HG03575 (cell line): Measurements from ENCODE around the gene VPS13C.

Experiments
- ATAC-seq: cut with Tn5 transposase; IDR thresholded peaks from one replicate; pipeline ENCODE4 v1.9.1; 2021; ENCODE audit not compliant: unreplicated experiment, insufficient number of reproducible peaks, low FRiP score; ENCODE audit errors: extremely low read depth

VPS13C gene

GRCh38 chr15:61989667-61990066, 70.6 kb downstream of the VPS13C start:
- no peak for ATAC-seq

- ATAC-seq: no peak
Measured at GRCh38 chr15:61987824-61988223, 72.4 kb downstream of the VPS13C start.

GRCh38 chr15:61983081-61983480, 77.2 kb downstream of the VPS13C start:
- ATAC-seq: no peak

DNA sequence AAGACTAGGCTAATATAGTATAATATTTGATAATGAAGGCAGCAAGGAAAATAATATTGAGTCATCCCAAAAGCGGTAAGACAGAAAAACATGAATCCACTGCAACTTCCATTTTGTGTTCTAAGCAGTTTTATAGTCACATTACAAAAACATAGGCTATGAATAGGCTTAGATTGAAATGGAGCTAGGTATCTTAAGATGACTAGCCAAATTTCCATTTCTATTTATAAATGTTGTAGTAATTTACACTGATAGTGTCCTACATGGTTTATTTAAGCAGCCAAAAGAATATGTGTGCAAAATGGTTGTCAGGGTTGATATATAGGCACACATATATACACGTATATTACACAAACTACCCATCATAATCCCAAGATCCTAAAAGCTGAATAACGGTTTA, 82.0 kb downstream of the VPS13C start:
- ATAC-seq: no peak

GRCh38 chr15:61974759-61975158, 85.5 kb downstream of the VPS13C start:
- no peak for ATAC-seq

DNA sequence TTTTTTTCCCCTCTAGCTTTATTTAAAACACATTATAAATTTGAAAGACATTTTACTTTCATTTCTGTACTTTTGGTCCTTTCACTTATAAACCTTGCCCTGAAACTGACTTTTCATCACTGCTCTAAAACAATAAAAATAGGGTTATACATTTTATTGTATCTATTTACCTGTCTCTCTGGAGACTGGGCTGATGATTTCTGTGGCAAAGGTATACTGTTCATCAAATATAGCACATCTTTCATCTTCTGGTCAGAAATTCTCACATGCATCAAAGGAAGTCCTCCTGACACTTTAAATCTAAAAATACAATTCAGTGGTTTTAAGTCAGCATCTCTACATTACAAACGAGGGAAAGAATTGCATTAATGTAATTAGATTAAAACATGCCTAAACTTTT, 86.1 kb downstream of the VPS13C start:
- no peak for ATAC-seq

GRCh38 chr15:61951949-61952348, 108.3 kb downstream of the VPS13C start:
- no peak for ATAC-seq

DNA sequence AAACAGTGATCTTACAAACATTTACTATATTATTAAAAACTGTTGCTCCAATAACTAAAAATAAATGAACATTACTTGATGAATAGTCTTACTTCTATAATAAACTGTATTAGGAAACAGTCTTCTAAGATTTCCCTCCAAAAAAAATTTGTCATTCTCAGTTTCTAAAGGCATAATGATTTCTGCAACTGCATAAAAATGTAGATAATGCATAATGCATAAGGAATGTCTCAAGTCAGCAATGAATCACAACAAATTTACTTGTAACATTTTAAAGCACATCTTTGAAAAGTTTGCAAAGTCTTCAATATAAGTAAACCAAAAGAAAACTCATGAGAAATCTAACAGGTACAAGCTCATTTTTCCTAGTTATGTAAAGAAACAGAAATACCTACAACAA, 113.5 kb downstream of the VPS13C start:
- ATAC-seq: no peak

- no peak for ATAC-seq
Measured at GRCh38 chr15:61943992-61944391, 116.3 kb downstream of the VPS13C start.

- ATAC-seq: no peak
Measured at GRCh38 chr15:61938249-61938648, 122.0 kb downstream of the VPS13C start.

GRCh38 chr15:61936528-61937195, 123.6 kb downstream of the VPS13C start:
- no peak for ATAC-seq

GRCh38 chr15:61935493-61935892, 124.8 kb downstream of the VPS13C start:
- no peak for ATAC-seq

DNA sequence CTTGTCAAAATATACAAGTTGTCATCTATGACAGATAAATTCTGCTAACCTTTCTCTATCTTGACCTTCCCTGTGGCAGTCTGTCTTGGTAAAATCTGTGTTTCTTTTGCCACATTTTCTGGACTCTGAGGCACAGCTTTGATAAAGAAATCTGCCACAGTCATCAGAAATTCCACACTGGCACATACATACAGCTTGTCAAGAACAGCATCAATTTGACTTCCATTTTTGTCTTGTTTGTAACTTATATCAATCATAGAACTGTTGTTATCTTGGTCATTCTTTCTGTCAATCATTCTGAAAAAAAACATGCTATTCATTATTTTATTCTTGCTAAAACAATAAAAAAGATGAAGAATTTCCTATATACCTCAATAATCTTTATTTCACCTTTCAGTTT, 130.8 kb downstream of the VPS13C start:
- no peak for ATAC-seq

GRCh38 chr15:61923173-61923572, 137.1 kb downstream of the VPS13C start:
- no peak for ATAC-seq

GRCh38 chr15:61921093-61921492, 139.2 kb downstream of the VPS13C start:
- ATAC-seq: no peak

GRCh38 chr15:61917457-61917856, 142.8 kb downstream of the VPS13C start:
- ATAC-seq: no peak

GRCh38 chr15:61916104-61916503, 144.1 kb downstream of the VPS13C start:
- ATAC-seq: no peak

DNA sequence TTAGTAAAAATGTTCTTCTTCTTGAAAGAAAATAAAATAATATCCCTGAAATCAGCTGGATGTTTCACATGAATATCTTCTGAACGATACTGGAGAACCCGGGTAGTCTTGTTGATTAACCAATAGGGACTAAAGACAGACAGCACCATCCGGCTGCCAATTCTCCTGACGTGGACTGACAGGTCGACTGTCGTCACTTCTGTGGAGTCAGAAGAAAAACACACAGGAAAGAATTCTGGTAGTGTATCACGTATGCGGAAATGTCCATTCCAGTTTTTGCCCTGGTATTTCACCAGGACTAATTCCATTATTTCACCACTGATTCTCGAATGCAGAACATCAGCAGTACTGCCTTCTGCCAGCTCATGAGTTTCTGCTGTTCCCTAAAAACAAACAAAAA, 144.6 kb downstream of the VPS13C start:
- no peak for ATAC-seq

- no peak for ATAC-seq
Measured at GRCh38 chr15:61910839-61911369, 149.3 kb downstream of the VPS13C start.

DNA sequence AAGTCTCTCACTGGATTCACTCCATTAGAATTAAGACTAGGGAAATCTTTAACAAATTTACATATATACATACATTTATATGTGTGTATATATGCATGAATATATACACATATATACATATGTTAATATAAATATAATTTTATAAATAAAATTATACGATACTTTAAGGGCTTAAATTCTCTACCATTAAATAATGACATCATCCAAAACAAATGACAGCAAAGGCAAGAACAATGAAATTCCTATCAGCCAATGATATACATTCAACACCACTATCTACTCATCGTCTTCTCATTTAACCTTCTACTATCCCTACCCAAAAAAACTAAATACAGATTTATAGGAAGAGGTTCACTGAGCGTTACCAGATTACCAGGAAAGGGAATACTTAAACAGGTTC, 152.0 kb downstream of the VPS13C start:
- ATAC-seq: no peak

DNA sequence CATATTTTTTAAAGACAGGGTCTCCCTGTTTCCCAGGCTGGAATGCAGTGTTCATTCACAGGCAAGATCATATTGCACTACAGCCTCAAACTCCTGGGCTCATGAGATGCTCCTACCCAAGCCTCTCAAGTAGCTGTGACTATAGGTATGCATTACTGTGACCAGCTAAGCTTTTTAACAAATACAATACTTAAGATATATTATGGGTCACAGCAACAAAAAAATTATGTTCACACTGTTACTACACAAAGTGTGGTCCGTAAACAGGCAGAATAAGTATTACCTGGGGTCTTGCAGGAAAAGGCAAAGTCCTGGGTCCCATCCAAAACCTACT, 152.5 kb downstream of the VPS13C start:
- ATAC-seq: no peak
